A549 treated with CpdA at 1 μM for 4 hours (cell line): ENCODE results near the gene YARS2. TPM values are rescaled to one million over a fixed set of nuclear protein-coding genes. Genes with fewer than 3 reads are reported as not detected.

Experiments used
- total RNA-seq: library from RNA; stranded (reverse); fragments of 200-300 nt; extraction: Qiagen RNA extraction; gene quantifications from 5 replicates; pipeline ENCODE4 v1.2.3, GENCODE V29; 2022; ENCODE audit warnings: low read depth

Gene YARS2
- total RNA-seq: 28.7 to 32.2 TPM (median 30.1 TPM) in 5 replicates

DNA sequence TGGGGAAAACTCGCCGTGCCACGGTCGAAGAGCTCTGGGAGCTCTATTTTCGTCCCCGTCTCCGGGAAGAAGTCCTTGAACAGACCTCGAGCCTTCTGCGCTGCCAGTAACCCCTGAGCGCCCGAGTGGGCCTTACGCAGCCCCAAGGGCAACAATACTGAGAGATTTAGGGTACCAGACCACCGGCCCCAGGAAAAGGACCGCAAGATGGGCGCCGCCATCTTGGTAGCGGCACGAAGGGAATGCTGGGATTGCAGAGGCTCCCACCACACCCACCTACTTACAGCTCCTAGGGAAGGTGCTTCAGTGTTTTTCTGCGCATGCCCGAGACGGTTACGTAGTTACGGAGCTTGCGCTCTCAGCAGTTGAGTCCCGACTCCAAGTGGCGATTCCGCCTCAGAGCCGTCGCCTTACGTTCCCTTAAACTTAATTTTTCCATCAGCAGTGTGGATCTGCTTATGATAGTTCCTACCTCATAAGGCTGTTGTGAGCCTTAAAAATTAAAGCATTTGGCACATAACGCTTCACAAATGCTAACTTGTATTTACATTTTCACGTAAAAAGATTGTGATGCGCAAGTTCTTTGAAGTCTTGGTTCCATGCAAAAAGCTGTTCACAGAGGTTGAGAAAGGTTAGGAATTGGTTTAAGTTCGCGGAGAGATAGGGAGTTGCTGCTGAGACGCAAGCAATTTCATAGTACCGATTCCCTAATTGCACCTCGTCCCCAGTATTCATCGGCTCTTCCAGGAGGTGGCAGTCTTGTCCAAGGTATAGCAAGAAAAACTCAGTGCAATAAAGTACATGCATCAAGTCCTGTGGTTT lies at the start of gene YARS2:
YARS2 (minus strand) TSS at position 244 of the 822 bp plus-strand sequence; CDS start at position 221, 23 bp downstream.

Other genes starting within 250 kb of the YARS2 start
- 43.3 to 57.8 TPM (median 53.6 TPM) in 5 replicates for gene DNM1L, start 76.6 kb downstream of the YARS2 start, total RNA-seq
- 2.1 to 3.1 TPM (median 2.5 TPM) in 5 replicates for gene PKP2, start 140.9 kb upstream of the YARS2 start, total RNA-seq